Activated CD8-positive, alpha-beta memory T cell treated with anti-CD3 and anti-CD28 coated beads for 1 hour (primary cell): Measurements from ENCODE around the gene HACE1.
"Not testable (repeated sequence)": the region's sequence is repeated elsewhere in the genome, so short reads cannot be mapped to it uniquely, and the experiment has no call there.

ENCODE experiments used
- DNase-seq, 2 donors: peaks; one replicate each; pipeline ENCODE4 v3.0.0-alpha.2; 2020; ENCODE audit warnings: low read depth in 1 of 2; ENCODE audit errors: extremely low read depth in 1 of 2

The HACE1 gene

DNA sequence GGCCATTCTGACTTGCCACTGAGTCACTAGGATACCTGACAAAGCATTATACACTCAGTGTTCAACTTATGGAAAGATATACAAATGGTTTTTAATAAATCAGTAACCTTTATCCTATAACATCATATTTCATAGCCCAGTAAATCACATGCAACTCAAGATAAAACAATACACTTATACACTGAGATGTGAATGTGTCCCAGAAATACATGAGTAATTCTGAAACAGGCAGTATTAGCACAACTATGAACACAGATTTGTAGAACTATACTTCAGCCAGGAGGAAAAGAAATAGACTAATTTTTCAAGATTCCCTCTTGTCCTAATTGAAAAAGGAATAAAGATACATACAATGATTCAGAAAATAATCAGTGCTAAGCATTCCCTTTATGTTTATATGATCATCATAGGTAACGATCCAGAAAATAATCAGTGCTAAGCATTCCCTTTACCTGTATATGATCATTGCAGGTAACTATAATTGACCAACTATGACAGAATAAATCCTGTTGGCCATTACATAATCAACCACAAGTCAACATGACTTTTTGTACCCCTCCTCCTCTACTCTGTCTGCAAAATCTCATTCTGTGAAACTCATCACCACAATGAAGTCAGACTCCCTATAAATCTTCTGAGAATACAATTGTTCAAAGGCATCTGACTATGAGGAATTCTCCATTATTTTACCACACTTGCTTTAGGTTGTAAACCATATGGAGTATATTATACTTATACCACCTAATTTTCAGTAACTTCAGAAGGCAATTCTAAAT lies 30.3 kb downstream of the HACE1 start:
- no peak for DNase-seq

DNA sequence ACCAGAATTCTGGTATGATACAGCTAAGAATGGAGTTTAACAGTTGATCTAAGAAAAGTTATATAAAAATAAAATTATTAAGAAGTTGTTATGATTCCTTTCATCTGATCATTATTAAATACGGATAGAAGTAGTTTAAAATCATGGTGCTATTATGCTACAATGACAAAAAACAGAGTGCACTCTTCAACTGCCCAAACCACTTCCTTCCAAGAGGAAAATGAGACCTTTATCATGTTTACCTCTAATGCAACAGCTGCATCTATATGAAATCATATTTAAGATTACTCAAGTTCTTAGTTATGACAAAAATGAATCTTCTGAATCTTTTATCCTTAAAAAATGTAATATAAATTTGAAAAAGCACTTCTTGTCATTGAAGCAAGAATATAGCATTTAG lies 31.2 kb downstream of the HACE1 start:
- DNase-seq: no peak

DNA sequence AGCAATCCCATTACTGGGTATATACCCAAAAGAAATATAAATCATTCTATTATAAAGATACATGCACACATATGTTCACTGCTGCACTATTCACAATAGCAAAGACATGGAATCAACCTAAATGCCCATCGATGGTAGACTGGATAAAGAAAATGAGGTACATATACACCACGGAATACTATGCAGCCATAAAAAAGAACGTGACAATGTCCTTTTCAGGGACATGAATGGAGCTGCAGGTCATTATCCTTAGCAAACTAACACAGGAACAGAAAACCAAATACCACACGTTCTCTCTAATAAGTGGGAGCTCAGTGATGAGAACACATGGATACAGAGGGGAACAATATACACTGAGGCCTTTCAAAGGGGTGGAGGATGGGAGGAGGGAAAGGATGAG lies 38.9 kb downstream of the HACE1 start:
- DNase-seq: not testable (repeated sequence)

DNA sequence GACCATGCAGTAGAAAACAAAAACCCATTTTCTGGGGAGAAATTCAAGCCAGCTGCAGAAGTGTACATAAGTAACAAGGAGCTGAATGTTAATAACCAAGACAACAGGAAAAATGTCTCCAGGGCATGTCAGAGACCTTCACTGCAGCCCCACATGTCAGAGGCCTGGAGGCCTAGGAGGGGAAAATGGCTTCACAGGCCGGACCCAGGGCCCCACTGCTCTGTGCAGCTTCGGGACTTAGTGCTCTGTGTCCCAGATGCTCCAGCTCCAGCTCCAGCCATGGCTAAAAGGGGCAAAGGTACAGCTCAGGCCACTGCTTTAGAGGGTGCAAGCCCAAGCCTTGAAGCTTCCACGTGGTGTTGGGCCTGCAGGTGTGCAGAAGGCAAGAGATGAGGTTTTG lies 43.6 kb downstream of the HACE1 start:
- DNase-seq: no peak

DNA sequence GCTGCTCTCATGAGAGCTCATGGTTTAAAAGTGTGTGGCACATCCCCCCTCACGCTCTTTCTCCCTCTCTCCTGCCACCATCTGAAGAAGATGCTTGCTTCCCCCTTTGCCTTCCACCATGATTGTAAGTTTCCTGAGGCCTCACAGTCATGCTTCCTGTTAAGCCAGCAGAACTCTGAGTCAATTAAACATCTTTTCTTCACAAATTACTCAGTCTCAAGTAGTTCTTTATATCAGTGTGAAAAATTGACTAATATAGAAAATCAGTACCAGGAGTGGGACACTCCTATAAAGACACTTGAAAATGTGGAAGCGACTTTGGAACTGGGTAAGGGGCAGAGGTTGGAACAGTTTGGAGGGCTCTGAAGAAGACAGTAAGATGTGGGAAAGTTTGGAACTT lies 45.0 kb downstream of the HACE1 start:
- no peak for DNase-seq

DNA sequence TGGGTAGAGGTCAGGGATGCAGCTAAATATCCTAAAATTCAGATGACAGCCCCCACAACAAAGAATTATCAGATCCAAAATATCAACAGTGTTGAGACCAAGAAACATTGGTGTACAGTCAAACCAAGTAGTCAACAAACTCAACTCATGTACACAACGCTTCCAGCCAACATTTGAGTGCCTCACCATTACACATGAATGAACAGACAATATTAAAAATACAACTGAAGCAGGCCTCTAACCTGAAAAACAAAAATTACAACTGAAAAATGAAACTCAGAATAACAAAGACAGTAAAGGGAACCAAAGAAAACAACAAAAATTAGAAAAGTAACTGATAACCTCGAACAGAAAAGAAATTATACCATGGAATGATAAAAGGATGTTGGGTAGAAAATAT lies 46.2 kb downstream of the HACE1 start:
- no peak for DNase-seq

DNA sequence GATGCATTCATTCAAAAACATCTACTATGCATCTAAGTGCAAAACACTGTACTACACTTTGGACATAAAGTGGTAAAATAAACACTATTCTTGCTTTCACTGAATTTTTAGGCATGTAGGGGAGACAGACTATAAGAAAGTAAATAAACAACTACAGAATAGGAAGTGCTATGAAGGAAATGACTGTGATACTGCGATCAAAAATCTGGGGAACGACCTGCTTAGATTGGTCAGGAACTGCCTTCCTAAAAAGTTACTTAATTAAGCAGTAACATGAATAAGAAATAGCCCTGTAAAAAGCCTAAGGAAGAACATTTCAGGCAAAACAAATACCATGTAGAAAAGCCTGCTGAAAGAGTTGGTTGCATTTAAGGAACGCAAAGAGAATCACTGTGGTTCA lies 50.6 kb downstream of the HACE1 start:
- DNase-seq: no peak

DNA sequence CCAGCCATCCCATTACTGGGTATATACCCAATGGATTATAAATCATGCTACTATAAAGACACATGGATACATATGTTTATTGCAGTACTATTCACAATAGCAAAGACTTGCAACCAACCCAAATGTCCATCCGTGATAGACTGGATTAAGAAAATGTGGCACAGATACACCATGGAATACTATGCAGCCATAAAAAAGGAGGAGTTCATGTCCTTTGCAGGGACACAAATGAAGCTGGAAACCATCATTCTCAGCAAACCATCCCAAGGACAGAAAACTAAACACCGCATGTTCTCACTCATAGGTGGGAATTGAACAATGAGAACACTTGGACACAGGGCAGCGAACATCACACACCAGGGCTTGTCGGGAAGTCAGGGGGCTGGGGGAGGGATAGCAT lies 54.4 kb downstream of the HACE1 start:
- not testable (repeated sequence) for DNase-seq

DNA sequence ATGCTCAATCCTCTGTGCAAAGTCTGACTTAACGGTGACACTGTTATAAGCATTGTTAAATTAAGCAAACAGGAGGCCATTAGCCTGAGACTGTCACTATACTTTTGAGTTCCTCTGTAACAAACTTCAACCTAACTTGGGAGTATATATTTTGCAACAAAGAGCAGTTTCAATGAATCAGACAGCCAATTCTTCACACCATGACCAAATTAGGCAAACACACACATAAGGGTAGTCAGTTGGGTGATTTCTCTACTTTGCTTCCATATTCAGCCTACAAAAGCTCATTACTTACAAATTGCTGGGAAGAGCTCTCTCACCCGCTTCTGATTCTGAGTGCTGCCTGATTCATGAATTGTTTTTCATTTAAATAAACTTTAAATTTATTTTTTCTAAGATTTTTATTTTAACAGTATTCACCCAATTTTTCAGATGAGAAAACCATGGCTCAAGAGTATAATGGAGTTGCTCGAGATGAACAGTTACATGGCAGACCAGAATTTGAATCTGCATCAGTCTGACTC lies 60.5 kb downstream of the HACE1 start:
- DNase-seq: no peak

DNA sequence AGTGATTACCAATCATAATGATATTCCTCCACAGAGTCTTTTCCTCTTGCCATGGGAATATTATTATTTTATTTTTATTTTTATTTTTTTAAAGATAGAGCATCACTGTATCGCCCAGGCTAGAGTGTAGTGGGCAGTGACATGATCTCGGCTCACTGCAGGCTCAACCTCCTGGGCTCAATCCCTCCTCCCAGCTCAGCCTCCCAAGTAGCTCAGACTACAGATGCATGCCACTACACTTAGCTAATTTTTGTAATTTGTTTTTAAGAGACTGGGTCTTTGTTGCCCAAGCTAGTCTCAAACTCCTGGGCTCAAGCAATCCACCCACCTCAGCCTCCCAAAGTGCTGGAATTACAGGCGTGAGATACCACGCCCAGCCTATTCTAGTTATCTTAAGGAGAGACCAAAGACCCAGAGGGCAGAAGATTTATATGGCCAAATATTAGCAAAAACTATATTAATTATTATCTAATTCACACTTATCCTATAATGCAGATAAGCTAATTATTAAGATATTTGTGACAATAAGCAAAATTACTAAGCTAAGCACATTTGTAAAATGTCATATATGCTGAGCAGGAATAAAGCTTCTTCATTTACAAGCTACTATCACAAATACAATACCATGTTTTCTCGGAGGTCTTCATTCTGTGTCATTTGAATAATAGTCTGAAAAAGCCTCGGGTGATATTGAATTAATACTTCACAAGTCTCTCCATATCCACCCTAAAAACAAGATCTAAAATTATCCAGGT lies 63.5 kb downstream of the HACE1 start:
- no peak for DNase-seq

DNA sequence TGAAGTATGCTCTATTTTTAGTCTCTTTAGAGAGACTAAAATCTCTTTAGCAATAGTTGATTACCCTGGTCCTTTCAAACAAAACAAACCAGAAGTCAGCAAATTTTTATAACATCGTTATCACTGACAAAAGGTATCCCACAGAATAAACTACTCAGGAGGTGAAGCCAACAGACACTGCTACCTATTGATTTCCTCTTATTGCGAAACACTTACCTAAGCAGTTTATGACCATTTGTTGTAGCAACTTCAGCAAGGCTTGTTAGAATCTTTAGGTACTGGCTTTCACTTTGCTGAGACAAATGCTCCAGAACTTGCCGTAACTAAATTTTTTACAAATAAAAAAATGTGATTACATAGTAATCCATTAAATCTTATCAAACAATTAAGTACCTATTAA lies 64.4 kb downstream of the HACE1 start:
- no peak for DNase-seq

DNA sequence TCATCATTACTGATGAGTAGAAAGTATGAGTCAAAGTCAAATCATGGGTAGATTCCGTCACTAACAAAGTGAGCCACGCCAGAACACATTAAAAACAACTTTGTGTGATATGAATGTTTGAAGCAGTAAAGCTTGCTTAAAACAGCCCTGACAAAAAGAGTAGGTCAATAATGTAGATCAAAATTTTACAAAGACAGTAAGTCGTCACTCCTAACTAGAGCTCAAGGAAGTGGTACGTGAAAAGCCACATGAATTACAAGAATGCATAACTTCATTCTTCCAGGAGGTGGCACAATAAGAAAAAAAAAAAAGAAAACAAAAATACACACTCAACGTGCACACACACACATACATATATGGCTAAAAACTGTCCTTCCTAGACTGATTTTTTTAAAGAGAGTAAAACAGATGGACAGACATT lies 69.9 kb downstream of the HACE1 start:
- no peak for DNase-seq

DNA sequence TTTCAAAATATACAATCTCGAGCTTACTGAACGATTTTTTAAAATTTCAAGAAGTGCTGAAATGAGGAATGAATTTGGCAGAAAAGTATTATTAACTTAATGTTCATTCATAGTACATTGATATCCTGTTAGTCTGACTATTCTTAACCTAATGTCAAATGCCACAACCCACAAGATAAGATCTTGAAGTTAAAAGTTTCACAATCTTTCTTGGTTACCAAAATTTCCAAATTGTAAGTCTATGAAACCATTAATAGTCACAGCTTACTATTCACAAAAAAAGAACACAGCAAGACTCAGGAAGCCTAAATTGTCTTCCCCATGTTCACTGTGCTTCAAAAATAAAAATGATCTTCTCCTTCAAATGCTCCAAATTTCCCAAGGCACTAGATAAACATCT lies 71.3 kb downstream of the HACE1 start:
- DNase-seq: no peak

DNA sequence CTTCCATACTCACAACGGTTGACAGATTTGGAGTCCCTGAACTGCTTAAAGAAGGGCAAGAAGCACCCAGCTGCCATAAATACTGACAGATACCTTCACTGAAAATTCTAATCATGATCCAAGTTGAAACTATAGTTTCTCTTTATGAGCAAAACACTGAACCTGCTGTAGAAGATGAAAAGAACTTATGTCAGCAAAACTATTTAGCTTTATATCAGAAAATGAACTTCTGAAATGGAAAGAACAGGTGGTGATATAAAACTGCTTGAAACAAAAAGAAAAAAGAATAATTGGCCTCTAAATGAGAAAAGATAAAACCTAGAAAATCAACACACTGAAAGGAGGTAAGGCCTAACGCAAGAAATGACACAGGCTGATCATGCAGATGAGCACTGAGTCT lies 72.4 kb downstream of the HACE1 start:
- DNase-seq: no peak

DNA sequence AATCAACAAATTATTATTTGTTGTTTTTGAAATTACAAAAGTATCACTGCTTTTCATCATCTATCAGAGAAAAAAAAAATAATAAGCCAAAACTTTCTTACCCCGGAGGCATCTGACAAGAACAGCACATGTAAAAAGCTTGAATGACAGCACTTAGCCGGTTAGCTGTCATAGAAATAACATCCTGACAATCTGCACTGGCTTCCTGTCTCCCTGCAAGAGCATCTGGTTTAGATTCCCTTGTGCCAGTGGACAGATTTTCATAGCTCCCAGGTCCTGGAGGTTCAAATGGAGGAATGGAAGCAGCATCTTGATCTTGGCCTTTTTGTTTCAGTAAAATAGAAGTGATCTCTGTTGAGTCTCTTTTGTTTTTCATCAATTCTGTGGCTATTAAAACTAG lies 74.8 kb downstream of the HACE1 start:
- DNase-seq: no peak

DNA sequence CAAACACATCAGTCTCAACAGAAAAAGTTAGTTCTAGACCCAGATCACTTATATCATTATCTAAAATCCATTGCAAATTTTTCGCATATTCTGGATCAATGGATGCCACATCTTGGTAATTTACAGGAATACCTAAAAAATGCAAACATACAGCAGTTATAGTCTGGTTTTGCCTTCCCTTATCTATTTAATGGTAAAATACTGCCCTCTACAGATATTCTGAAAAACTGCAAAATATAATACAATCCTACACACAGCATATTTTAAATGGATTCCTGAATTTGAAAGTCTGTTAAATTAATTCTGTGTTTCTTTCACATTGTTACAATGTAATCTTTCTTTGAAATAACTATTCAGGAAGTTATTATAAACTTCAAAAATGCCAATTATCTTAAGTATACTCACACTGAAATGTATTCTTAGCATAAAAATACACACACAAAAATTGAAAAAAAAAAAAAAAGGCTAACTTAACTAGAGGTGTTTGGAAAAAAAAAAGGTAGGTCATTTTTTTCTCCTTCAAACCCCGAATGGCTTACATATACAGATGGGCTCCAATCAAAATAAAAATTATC lies 88.4 kb downstream of the HACE1 start:
- DNase-seq: no peak

DNA sequence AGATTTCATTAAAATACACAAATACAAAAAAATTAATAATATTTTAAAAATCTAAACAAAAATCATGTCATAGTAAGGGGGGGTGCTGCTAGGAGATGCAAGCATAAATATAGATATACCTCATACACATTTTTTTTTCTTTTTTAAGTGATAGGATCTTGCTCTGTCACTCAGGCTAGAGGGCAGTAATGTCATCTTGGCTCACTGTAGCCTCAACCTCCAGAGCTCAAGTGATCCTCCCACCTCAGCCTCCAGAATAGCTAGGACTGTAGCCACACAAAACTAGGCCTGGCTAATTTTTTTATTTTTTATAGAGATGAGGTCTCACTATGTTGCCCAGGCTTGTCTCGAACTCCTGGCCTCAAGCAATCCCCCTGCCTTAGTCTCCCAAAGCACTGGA lies 90.8 kb downstream of the HACE1 start:
- no peak for DNase-seq

DNA sequence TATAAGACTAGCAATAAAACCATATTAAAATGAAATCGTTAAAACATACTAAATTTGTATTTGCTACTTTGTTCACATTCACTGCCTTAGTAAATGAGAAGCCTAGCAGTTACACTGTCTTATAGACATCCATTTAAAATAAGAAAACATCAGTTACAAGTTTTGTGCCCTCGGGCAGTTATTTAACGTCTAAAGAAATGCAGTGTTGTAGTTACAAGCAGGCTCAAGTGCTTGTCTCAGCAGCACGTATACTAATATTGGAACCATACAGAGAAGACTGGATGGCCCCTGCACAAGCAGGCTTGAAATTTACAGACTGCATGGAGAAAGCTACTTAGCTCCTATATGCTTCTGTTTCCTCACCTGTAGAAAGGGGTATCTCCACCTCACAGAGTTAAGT lies 93.1 kb downstream of the HACE1 start:
- no peak for DNase-seq

DNA sequence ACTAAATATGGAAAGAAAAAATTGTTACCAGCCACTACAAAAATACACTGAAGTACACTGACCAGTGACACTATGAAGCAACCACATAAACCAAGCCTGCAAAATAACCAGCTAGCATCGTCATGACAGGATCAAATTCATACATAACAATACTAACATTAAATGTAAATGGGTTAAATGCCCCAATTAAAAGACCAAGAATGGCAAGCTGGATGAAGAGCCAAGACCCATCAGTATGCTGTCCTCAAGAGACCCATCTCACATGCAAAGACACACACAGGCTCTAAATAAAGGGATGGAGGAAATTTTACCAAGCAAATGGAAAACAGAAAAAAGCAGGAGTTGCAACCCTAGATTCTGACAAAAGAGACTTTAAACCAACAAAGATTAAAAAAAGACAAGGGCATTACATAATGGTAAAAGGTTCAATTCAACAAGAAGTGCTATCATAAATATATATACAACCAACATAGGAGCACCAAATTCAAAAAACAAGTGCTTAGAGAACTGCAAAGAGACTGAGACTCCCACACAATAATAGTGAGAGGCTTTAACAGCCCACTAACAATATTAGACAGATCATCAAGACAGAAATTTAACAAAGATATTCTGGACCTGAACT lies 104.8 kb downstream of the HACE1 start:
- DNase-seq: no peak

DNA sequence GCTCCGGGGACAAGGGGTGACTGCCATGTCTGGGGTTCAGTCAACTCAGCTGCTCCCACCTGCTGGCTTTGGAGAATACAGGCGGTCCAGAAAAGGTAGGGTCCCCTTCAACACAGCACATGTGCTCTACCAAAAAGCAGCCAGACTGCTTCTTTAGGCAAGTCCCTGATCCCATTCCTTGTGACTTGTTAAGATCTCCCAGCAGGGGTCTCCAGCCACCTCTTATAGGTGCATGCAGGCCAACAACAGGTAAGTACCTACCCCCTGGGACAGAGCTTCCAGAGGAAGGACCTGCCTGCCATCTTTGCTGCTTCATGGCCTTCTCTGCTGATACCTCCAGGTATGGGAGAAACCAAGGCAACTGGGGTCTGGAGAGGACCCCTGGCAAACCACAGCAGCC lies 106.5 kb downstream of the HACE1 start:
- DNase-seq: no peak

DNA sequence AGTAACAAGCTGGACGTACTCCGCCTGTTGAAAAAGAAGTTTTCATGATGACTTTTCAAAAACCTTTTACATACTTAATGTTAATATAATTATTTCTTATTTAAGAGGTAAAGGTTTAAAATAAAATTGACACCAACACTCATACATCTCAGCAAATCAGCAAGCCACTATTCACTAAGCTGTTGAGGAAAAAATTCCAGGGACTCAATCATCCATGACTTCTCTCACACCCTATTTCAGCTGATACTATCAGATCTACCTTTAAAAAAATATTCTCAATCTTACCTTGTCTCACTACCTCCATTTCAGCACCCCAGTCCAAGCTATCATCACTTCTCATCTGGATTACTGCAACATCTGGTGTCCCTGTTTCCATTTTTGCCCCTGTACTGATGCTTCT lies 109.3 kb downstream of the HACE1 start:
- no peak for DNase-seq
